OCI-LY7 (cell line): ENCODE measurements around the gene HMG20B. TPM values are rescaled to one million over a fixed set of nuclear protein-coding genes. Genes with fewer than 3 reads are reported as not detected.

Experiments
- BruUV-seq: library from RNA; stranded (reverse); fragments of 400-500 nt; replicated peaks from 2 replicates; lab custom pipeline; 2021; lab: Mats Ljungman, UMichigan
- CTCF ChIA-PET: fragments of 300-600 bp; sonication (Branson Sonifier 250); formaldehyde crosslinking; loops from one replicate; lab custom pipeline; 2022; ENCODE audit warnings: antibody characterized with exemption; ENCODE audit not compliant: unreplicated experiment; lab: Charles Lee
- POLR2A ChIA-PET: fragments of 300-600 bp; sonication (Branson Sonifier 250); formaldehyde crosslinking; loops from one replicate; lab custom pipeline; 2022; ENCODE audit warnings: antibody characterized with exemption; lab: Charles Lee
- DNase-seq: peaks from one replicate; pipeline ENCODE4 v3.0.0-alpha.2; 2015; ENCODE audit warnings: low spot score
- H2AFZ ChIP-seq: fragments of 200-600 bp; sonication (generic), shearing (Covaris generic); 2 replicates; pipeline ENCODE4 v1.6.1; 2014; ENCODE audit warnings: mild to moderate bottlenecking, antibody characterized with exemption, low read length, moderate library complexity
- H3K27ac ChIP-seq: fragments of 200-600 bp; sonication (generic); 2 replicates; pipeline ENCODE4 v1.5.1; 2014; ENCODE audit warnings: mixed run types, low read depth, mild to moderate bottlenecking, moderate library complexity, low read length, inconsistent platforms; ENCODE audit not compliant: poor library complexity, severe bottlenecking
- H3K36me3 ChIP-seq: fragments of 200-600 bp; sonication (generic); 2 replicates; pipeline ENCODE4 v1.6.1; 2014; ENCODE audit warnings: mild to moderate bottlenecking, antibody characterized with exemption, low read length, moderate library complexity, mixed read lengths; ENCODE audit not compliant: insufficient read depth
- H3K4me1 ChIP-seq: fragments of 200-600 bp; sonication (generic); 2 replicates; pipeline ENCODE4 v1.5.1; 2014; ENCODE audit warnings: mild to moderate bottlenecking, low read length; ENCODE audit not compliant: insufficient read depth, poor library complexity, severe bottlenecking
- H3K4me2 ChIP-seq: fragments of 200-600 bp; sonication (generic); 2 replicates; pipeline ENCODE4 v1.6.1; 2014; ENCODE audit warnings: mild to moderate bottlenecking, low read length
- H3K4me3 ChIP-seq: fragments of 200-600 bp; sonication (generic); 2 replicates; pipeline ENCODE4 v1.5.1; 2014; ENCODE audit warnings: mild to moderate bottlenecking, low read depth, low read length; ENCODE audit not compliant: poor library complexity, severe bottlenecking
- H3K79me2 ChIP-seq: fragments of 200-600 bp; sonication (generic); 2 replicates; pipeline ENCODE4 v1.6.1; 2016; ENCODE audit warnings: low read depth, mild to moderate bottlenecking, low read length, moderate library complexity, mixed read lengths; ENCODE audit not compliant: insufficient read depth
- H3K9me2 ChIP-seq: fragments of 200-600 bp; sonication (generic); 2 replicates; pipeline ENCODE4 v1.6.1; 2016; ENCODE audit warnings: mild to moderate bottlenecking, low read length, mixed read lengths; ENCODE audit not compliant: insufficient read depth
- H3K9me3 ChIP-seq: fragments of 200-600 bp; sonication (generic); 2 replicates; pipeline ENCODE4 v1.6.1; 2014; ENCODE audit warnings: mild to moderate bottlenecking, mixed run types, low read length, mixed read lengths
- H4K20me1 ChIP-seq: fragments of 200-600 bp; sonication (generic); 2 replicates; pipeline ENCODE4 v1.6.1; 2014; ENCODE audit warnings: mild to moderate bottlenecking, antibody characterized with exemption, low read length, moderate library complexity, mixed read lengths; ENCODE audit not compliant: insufficient read depth
- EZH2phosphoT487 ChIP-seq: fragments of 200-600 bp; sonication (generic); IDR thresholded peaks from 2 replicates; pipeline ENCODE4 v1.6.1; 2018; ENCODE audit warnings: low read depth, borderline replicate concordance, mild to moderate bottlenecking, mixed run types, antibody characterized with exemption, low read length, moderate library complexity, mixed read lengths
- intact Hi-C: fragments of 100-400 bp; cut with micrococcal nuclease; formaldehyde crosslinking; loops from one replicate; pipeline ENCODE4 v1.10.0; 2022; ENCODE audit not compliant: unreplicated experiment
- total RNA-seq, 2 experiments: library from RNA; depleted of rRNA in 1 of 2; stranded (reverse); fragments of >200 nt in 1 of 2; shearing (Covaris generic) in 1 of 2; gene quantifications; 2 replicates each; pipeline ENCODE4 v1.2.3, GENCODE V29; 2014 to 2022
- TF ChIP-seq, protein P1 (sequence below): fragments of 200-600 bp; sonication (generic); conservative IDR thresholded peaks from 2 replicates; pipeline ENCODE4 v1.5.1; 2014; ENCODE audit warnings: mild to moderate bottlenecking, antibody characterized with exemption, low read length, moderate library complexity, mixed read lengths

The HMG20B gene
- total RNA-seq, 2 experiments from 2014 or later = 91.0 to 119 TPM

DNA sequence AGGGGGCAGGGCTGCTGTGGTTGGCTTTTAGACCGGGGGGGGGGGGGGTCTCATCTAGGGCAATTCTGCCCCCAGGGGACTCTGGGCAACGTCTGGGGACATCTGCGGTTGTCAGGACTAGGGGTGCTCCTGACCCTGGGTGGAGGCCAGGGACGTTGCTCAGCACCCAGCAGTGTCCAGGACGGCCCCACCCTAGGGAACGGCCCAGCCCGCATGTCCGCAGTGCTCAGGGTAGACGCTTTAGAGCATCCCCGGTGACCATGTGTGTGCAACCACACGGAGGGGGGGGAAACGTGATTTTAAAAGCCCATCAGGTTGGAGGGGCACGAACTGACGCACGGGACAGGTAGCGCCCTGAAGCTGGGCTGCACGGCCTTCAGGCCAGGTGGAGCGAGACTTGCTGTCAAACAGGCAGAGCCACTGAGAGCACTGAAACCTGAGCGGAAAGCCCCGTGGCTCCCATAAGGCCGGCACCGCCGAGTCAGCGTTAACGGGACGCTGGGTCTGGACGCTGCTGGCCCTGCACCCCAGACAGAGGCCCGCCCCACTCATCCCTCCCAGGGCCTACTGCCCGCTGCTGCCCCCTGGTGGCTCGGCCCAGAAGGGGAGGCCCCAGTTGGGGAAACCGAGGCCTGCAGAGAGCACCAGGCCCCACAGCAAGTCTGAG is 45.5 kb downstream of the HMG20B start:
- peak; percentile 37 for DNase-seq
- Histone ChIP-seq H3K27ac (no peak overlapping the region), H3K4me3 (no peak overlapping the region), H4K20me1 (no peaks in the 10 kb centered on the region), H3K9me2 (no peaks in the 10 kb centered on the region), H3K4me2 (no peak overlapping the region), H3K79me2 (no peaks in the 10 kb centered on the region), H2AFZ (no peak overlapping the region), H3K36me3 (peaks cover 40% of the 10 kb centered on the region), H3K9me3 (no peaks in the 10 kb centered on the region), H3K4me1 (no peaks in the 10 kb centered on the region)
- ChIA-PET CTCF (interaction anchor here (0.6 kb wide), 1 partner anchor 32 kb away, joined by 4 read pairs; no protein-coding TSS in a partner anchor), POLR2A (interaction anchor here (0.7 kb wide), 1 partner anchor 73 kb away, joined by 3 read pairs; no protein-coding TSS in a partner anchor)
- intact Hi-C loops = loop anchor here (5.0 kb wide), 1 partner anchor 71 kb away; no protein-coding TSS in a partner anchor
- TF ChIP-seq EZH2phosphoT487 = no peak
- TF ChIP-seq, protein P1, sequence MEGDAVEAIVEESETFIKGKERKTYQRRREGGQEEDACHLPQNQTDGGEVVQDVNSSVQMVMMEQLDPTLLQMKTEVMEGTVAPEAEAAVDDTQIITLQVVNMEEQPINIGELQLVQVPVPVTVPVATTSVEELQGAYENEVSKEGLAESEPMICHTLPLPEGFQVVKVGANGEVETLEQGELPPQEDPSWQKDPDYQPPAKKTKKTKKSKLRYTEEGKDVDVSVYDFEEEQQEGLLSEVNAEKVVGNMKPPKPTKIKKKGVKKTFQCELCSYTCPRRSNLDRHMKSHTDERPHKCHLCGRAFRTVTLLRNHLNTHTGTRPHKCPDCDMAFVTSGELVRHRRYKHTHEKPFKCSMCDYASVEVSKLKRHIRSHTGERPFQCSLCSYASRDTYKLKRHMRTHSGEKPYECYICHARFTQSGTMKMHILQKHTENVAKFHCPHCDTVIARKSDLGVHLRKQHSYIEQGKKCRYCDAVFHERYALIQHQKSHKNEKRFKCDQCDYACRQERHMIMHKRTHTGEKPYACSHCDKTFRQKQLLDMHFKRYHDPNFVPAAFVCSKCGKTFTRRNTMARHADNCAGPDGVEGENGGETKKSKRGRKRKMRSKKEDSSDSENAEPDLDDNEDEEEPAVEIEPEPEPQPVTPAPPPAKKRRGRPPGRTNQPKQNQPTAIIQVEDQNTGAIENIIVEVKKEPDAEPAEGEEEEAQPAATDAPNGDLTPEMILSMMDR = peak; percentile 85
- no TSS peak for BruUV-seq

DNA sequence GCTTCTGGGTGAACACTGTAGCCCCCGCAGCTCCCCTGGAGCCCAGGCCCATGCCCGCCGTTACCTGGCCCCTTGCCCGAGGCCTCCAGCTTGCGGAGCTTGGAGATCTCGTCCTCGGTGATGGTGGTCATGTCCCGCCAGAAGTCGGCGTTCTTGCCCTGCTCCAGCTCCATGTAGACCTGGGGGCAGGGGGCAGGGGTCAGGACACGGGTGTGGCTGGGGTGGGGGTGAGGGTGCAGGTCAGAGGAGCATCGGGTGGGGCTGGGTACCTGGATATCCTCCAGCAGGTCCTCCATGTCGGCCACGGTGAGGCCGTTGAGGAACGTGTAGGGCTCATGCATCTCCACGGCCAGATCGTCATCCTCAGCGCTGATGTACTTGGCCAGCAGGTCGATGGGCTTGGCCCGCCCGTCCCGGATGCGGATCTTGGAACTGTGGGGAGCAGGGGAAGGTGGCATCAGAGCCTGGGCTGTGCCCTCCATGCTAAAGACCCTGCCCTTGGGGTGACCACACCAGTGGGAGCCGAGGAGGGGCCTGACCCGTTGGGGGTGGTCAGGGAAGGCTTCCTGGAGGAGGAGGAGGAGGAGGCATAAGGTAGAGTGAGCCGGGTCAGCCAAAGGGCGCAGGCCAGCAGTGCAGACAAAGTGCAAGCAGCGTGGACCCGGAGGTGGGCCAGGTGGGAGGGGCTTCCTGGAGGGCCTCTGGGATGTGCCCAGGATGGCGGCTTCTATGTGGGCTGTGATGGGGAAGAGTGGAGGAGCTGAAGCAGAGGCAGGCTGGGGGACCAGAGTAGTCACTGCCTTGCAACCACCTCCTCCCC is 46.3 kb downstream of the HMG20B start:
- H2AFZ ChIP-seq = no peak overlapping the region
- ChIA-PET CTCF (interaction anchor here (0.6 kb wide), 1 partner anchor 32 kb away, joined by 4 read pairs; no protein-coding TSS in a partner anchor), POLR2A (interaction anchor here (0.7 kb wide), 1 partner anchor 74 kb away, joined by 3 read pairs; no protein-coding TSS in a partner anchor)
- no peak overlapping the region for H3K27ac ChIP-seq
- no peak overlapping the region for H3K4me3 ChIP-seq
- no peak overlapping the region for H3K4me2 ChIP-seq
- DNase-seq = no peak
- BruUV-seq = no TSS peak
- H3K9me2 ChIP-seq = no peaks in the 10 kb centered on the region
- peaks cover 40% of the 10 kb centered on the region for H3K36me3 ChIP-seq
- TF ChIP-seq EZH2phosphoT487 = no peak
- TF ChIP-seq, protein P1 = peak; percentile 22; the same call in 1 of the 2 replicates
- H3K4me1 ChIP-seq = no peaks in the 10 kb centered on the region
- intact Hi-C loops = loop anchor here (5.0 kb wide), 1 partner anchor 72 kb away; no protein-coding TSS in a partner anchor
- no peaks in the 10 kb centered on the region for H3K79me2 ChIP-seq
- no peaks in the 10 kb centered on the region for H4K20me1 ChIP-seq
- no peaks in the 10 kb centered on the region for H3K9me3 ChIP-seq
